ENCODE data around the gene RHOG. TPM values are rescaled to one million over a fixed set of nuclear protein-coding genes. Genes with fewer than 3 reads are reported as not detected.

The RHOG gene
- total RNA-seq, 1 experiment from 2014 or later: 39.9 TPM

Other genes starting within 250 kb of the RHOG start
- gene ART5, start 199.0 kb downstream of the RHOG start, total RNA-seq (2014; rRNA removed; shearing (Covaris generic)): not detected in 2 replicates
- not detected in 2 replicates for gene ART1, start 195.8 kb downstream of the RHOG start, total RNA-seq (2014; rRNA removed; shearing (Covaris generic))
- 0.28 and 0.71 TPM in 2 replicates for gene CHRNA10, start 169.6 kb downstream of the RHOG start, total RNA-seq (2014; rRNA removed; shearing (Covaris generic))
- 161 and 186 TPM in 2 replicates for gene NUP98, start 43.4 kb downstream of the RHOG start, total RNA-seq (2014; rRNA removed; shearing (Covaris generic))
- 6.7 and 16.1 TPM in 2 replicates for gene PGAP2, start 32.4 kb downstream of the RHOG start, total RNA-seq (2014; rRNA removed; shearing (Covaris generic))
- gene STIM1, start 14.7 kb upstream of the RHOG start, total RNA-seq (2014; rRNA removed; shearing (Covaris generic)): 87.2 and 99.9 TPM in 2 replicates

Measured in SJSA1 (cell line).